Endothelial cell of umbilical vein (primary cell): Measurements from ENCODE around the gene PDLIM5. TPM values are rescaled to one million over a fixed set of nuclear protein-coding genes. Genes with fewer than 3 reads are reported as not detected.
"Not testable (repeated sequence)": the region's sequence is repeated elsewhere in the genome, so short reads cannot be mapped to it uniquely, and the experiment has no call there.

Experiments
- BruUV-seq: library from RNA; stranded (reverse); fragments of 400-500 nt; replicated peaks from 2 replicates; lab custom pipeline; 2021; lab: Mats Ljungman, UMichigan
- CTCF ChIA-PET: fragments of 300-600, 350-600 bp; sonication (Branson Sonifier 250); formaldehyde crosslinking; loops from one replicate; lab custom pipeline; 2021; ENCODE audit warnings: antibody characterized with exemption, inconsistent platforms; lab: Charles Lee
- POLR2A ChIA-PET: fragments of 300-600, 350-600 bp; sonication (Branson Sonifier 250); formaldehyde crosslinking; loops from one replicate; lab custom pipeline; 2021; ENCODE audit warnings: antibody characterized with exemption, inconsistent platforms; lab: Charles Lee
- DNase-seq: peaks from one replicate; pipeline ENCODE4 v3.0.0-alpha.2; 2011; ENCODE audit warnings: low read depth, low spot score
- FAIRE-seq: peaks from 2 replicates; lab custom pipeline; 2011; peaks lifted over from hg19 to GRCh38; lab: Jason Lieb, UNC
- H2AFZ ChIP-seq: 2 replicates; pipeline ENCODE4 v1.6.0; 2012; ENCODE audit warnings: low read depth, low read length, control low read depth, inconsistent platforms
- H3K27ac ChIP-seq: 2 replicates; pipeline ENCODE4 v1.5.1; 2011; ENCODE audit warnings: low read depth, mild to moderate bottlenecking, control low read depth, low read length, moderate library complexity; ENCODE audit not compliant: insufficient read depth
- H3K27me3 ChIP-seq, 2 experiments: 2 replicates each; pipeline versions ENCODE4 v1.6.0 to v1.6.1; 2011; ENCODE audit warnings: low read length in 2 of 2, mixed read lengths in 1 of 2; ENCODE audit not compliant: control insufficient read depth in 2 of 2, insufficient read depth in 2 of 2
- H3K36me3 ChIP-seq, 2 experiments: 2 replicates in 1 of 2; 3 replicates in 1 of 2; pipeline ENCODE4 v1.5.1; 2011; ENCODE audit warnings: low read length in 2 of 2, mild to moderate bottlenecking in 1 of 2, moderate library complexity in 1 of 2; ENCODE audit not compliant: control insufficient read depth in 2 of 2, insufficient read depth in 2 of 2; ENCODE audit errors: extremely low read depth in 1 of 2
- H3K4me1 ChIP-seq: 3 replicates; pipeline ENCODE4 v1.5.1; 2011; ENCODE audit warnings: mild to moderate bottlenecking, low read length; ENCODE audit not compliant: control insufficient read depth, insufficient read depth; ENCODE audit errors: extremely low read depth
- H3K4me2 ChIP-seq: 2 replicates; pipeline ENCODE4 v1.6.1; 2011; ENCODE audit warnings: low read length, control low read depth, mixed read lengths; ENCODE audit not compliant: insufficient read depth
- H3K4me3 ChIP-seq, 3 experiments: fragments of 200-600 bp in 1 of 3; sonication (generic), shearing (Covaris generic) in 1 of 3; replicated peaks in 1 of 3; 2 replicates each; pipeline ENCODE4 v1.5.1; 2011 to 2016; ENCODE audit warnings: control low read depth in 3 of 3, low read length in 3 of 3, mild to moderate bottlenecking in 2 of 3, inconsistent platforms in 1 of 3, low read depth in 1 of 3, moderate library complexity in 1 of 3; ENCODE audit not compliant: insufficient read depth in 1 of 3
- H3K79me2 ChIP-seq: 2 replicates; pipeline ENCODE4 v1.6.0; 2012; ENCODE audit warnings: low read length, inconsistent platforms; ENCODE audit not compliant: control insufficient read depth, insufficient read depth
- H3K9ac ChIP-seq: replicated peaks from 2 replicates; pipeline ENCODE3; 2011; ENCODE audit warnings: low read length, control low read depth; ENCODE audit not compliant: insufficient read depth; ENCODE audit errors: extremely low read depth
- H3K9me1 ChIP-seq: replicated peaks from 3 replicates; pipeline ENCODE4 v1.6.0; 2011; ENCODE audit warnings: mild to moderate bottlenecking, low read length; ENCODE audit not compliant: control insufficient read depth, insufficient read depth; ENCODE audit errors: extremely low read depth
- H3K9me3 ChIP-seq: replicated peaks from 2 replicates; pipeline ENCODE4 v1.5.1; 2012; ENCODE audit warnings: low read length, inconsistent platforms; ENCODE audit not compliant: control insufficient read depth, insufficient read depth
- H4K20me1 ChIP-seq: replicated peaks from 2 replicates; pipeline ENCODE3; 2011; ENCODE audit warnings: mild to moderate bottlenecking, low read length; ENCODE audit not compliant: control insufficient read depth, insufficient read depth; ENCODE audit errors: extremely low read depth
- EZH2 ChIP-seq: IDR thresholded peaks from 2 replicates; pipeline ENCODE4 v1.6.1; 2012; ENCODE audit warnings: borderline replicate concordance, low read depth, mild to moderate bottlenecking, moderate library complexity, low read length, inconsistent platforms; ENCODE audit not compliant: severe bottlenecking
- FOS ChIP-seq: IDR thresholded peaks from 2 replicates; pipeline ENCODE4 v1.6.1; 2011; ENCODE audit warnings: mild to moderate bottlenecking, low read length, moderate library complexity, borderline replicate concordance; ENCODE audit not compliant: insufficient read depth
- GATA2 ChIP-seq: IDR thresholded peaks from 2 replicates; pipeline ENCODE4 v1.7.0; 2011; ENCODE audit warnings: low read depth, mild to moderate bottlenecking, moderate library complexity, mixed read lengths, low read length; ENCODE audit not compliant: insufficient read length, insufficient read depth
- JUN ChIP-seq: IDR thresholded peaks from 2 replicates; pipeline ENCODE4 v1.6.1; 2011; ENCODE audit warnings: borderline replicate concordance, low read depth; ENCODE audit not compliant: insufficient read length, insufficient read depth
- MAX ChIP-seq: IDR thresholded peaks from 2 replicates; pipeline ENCODE4 v1.6.1; 2011; ENCODE audit not compliant: insufficient read depth, insufficient read length
- MYC ChIP-seq: IDR thresholded peaks from one replicate; pipeline ENCODE4 v1.6.1; 2011; ENCODE audit warnings: mild to moderate bottlenecking, low read depth, low read length
- POLR2A ChIP-seq: IDR thresholded peaks from 2 replicates; pipeline ENCODE4 v1.6.1; 2012; ENCODE audit warnings: low read depth, mild to moderate bottlenecking, control low read depth, low read length
- POLR2AphosphoS5 ChIP-seq: IDR thresholded peaks from 2 replicates; pipeline ENCODE4 v1.6.1; 2012; ENCODE audit warnings: low read depth, mild to moderate bottlenecking, control low read depth, low read length, moderate library complexity; ENCODE audit not compliant: insufficient read depth
- dilution Hi-C: fragments of 300-500 bp; cut with MboI; formaldehyde crosslinking; loops from one replicate; pipeline ENCODE4 v1.15.0; 2019; ENCODE audit warnings: low sequenced_read_pairs; ENCODE audit not compliant: extremely low pct_ligation_motif_present
- intact Hi-C: fragments of 100-400 bp; cut with micrococcal nuclease; formaldehyde crosslinking; loops from one replicate; pipeline ENCODE4 v1.10.0; 2022
- polyA plus RNA-seq, 4 experiments: library from polyadenylated mRNA; depleted of rRNA in 3 of 4; stranded (reverse) in 3 of 4; unstranded in 1 of 4; fragments of >200 nt; gene quantifications; 2 replicates each; pipeline versions ENCODE4 v1.2.1 to v1.2.3, GENCODE V29; 2011 to 2012; ENCODE audit warnings: missing spikeins in 1 of 4
- total RNA-seq: library from RNA; stranded (reverse); gene quantifications from 2 replicates; pipeline ENCODE4 v1.2.3, GENCODE V29; 2021
- TF ChIP-seq, protein P1 (sequence below), 2 donors: IDR thresholded peaks; 1 replicate in 1 of 2; 2 replicates in 1 of 2; pipeline ENCODE4 v1.5.1; 2011; ENCODE audit warnings: low read length in 2 of 2, mild to moderate bottlenecking in 2 of 2, moderate library complexity in 2 of 2, control low read depth in 1 of 2, inconsistent platforms in 1 of 2, low read depth in 1 of 2; ENCODE audit not compliant: insufficient read depth in 1 of 2; ENCODE audit errors: extremely low read depth in 1 of 2

PDLIM5 gene
- total and polyA plus RNA-seq, 2 donors (not counting 3 experiments of a cell fraction or from before 2014, with no cell fraction given), result 243 to 310 TPM

- H3K4me3 ChIP-seq, H2AFZ ChIP-seq, FAIRE-seq, H3K4me2 ChIP-seq, H3K36me3 ChIP-seq, H3K9me1 ChIP-seq, H3K9me3 ChIP-seq, H3K27ac ChIP-seq, BruUV-seq, DNase-seq, H4K20me1 ChIP-seq, H3K27me3 ChIP-seq, intact Hi-C loops, H3K9ac ChIP-seq, dilution Hi-C loops: not testable (repeated sequence)
- CTCF ChIA-PET, result interaction anchor here (1.1 to 1.2 kb wide), 2 partner anchors 10 to 64 kb away, joined by 3 to 5 read pairs; no protein-coding TSS in a partner anchor
- Histone ChIP-seq H3K79me2 (peaks cover 91% of the 10 kb centered on the region), H3K4me1 (peaks cover 21% of the 10 kb centered on the region)
- POLR2A ChIA-PET, result interaction anchor here (1.2 kb wide), 1 partner anchor 18 kb away, joined by 4 read pairs; no protein-coding TSS in a partner anchor
Measured at GRCh38 chr4:94470782-94471181, 19.0 kb downstream of the PDLIM5 start.

GRCh38 chr4:94472056-94472826 is 20.5 kb downstream of the PDLIM5 start:
- Histone ChIP-seq H2AFZ (no peak overlapping the region), H3K27ac (peak overlapping the region; percentile 35), H3K27me3 (no peaks in the 10 kb centered on the region), H3K79me2 (peaks cover 90% of the 10 kb centered on the region), H4K20me1 (peaks cover 10% of the 10 kb centered on the region), H3K4me3 (no peak overlapping the region), H3K4me2 (no peak overlapping the region), H3K9ac (no peak overlapping the region), H3K9me1 (no peaks in the 10 kb centered on the region), H3K36me3 (peaks cover 0 to 4% of the 10 kb centered on the region in 2 experiments), H3K9me3 (no peaks in the 10 kb centered on the region), H3K4me1 (peaks cover 30% of the 10 kb centered on the region)
- intact Hi-C loops, result loop anchor here (1.0 kb wide), 1 partner anchor 14 kb away; no protein-coding TSS in a partner anchor
- ChIA-PET POLR2A (no interaction called here), CTCF (no interaction called here)
- no peak for TF ChIP-seq POLR2A
- peak; percentile 60 for TF ChIP-seq FOS
- TF ChIP-seq MYC, result no peak
- no peak for TF ChIP-seq EZH2
- TF ChIP-seq JUN, result peak; percentile 74
- TF ChIP-seq, protein P1, sequence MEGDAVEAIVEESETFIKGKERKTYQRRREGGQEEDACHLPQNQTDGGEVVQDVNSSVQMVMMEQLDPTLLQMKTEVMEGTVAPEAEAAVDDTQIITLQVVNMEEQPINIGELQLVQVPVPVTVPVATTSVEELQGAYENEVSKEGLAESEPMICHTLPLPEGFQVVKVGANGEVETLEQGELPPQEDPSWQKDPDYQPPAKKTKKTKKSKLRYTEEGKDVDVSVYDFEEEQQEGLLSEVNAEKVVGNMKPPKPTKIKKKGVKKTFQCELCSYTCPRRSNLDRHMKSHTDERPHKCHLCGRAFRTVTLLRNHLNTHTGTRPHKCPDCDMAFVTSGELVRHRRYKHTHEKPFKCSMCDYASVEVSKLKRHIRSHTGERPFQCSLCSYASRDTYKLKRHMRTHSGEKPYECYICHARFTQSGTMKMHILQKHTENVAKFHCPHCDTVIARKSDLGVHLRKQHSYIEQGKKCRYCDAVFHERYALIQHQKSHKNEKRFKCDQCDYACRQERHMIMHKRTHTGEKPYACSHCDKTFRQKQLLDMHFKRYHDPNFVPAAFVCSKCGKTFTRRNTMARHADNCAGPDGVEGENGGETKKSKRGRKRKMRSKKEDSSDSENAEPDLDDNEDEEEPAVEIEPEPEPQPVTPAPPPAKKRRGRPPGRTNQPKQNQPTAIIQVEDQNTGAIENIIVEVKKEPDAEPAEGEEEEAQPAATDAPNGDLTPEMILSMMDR (IDR thresholded peaks at IDR 0.05; ENCODE audit: extremely low read depth in 1 of 2, insufficient read depth in 1 of 2, low read depth in 1 of 2, low read length in 2 of 2), result no peak
- no peak for TF ChIP-seq MAX
- no peak for TF ChIP-seq POLR2AphosphoS5
- TF ChIP-seq GATA2, result no peak
- BruUV-seq, result TSS peak; percentile 1
- dilution Hi-C loops, result no loop called here
- peak; percentile 38 for FAIRE-seq
- DNase-seq, result peak; percentile 85
